Panc1 (cell line): ENCODE results near the gene IGSF3.

ENCODE experiments used
- CTCF ChIP-seq: fragments of 450-650 bp; IDR thresholded peaks from 2 replicates; pipeline ENCODE4 v1.5.1; 2017; ENCODE audit warnings: mild to moderate bottlenecking
- POLR2AphosphoS5 ChIP-seq: IDR thresholded peaks from 2 replicates; pipeline ENCODE4 v1.6.1; 2012; ENCODE audit warnings: mild to moderate bottlenecking, low read depth, low read length, moderate library complexity

DNA sequence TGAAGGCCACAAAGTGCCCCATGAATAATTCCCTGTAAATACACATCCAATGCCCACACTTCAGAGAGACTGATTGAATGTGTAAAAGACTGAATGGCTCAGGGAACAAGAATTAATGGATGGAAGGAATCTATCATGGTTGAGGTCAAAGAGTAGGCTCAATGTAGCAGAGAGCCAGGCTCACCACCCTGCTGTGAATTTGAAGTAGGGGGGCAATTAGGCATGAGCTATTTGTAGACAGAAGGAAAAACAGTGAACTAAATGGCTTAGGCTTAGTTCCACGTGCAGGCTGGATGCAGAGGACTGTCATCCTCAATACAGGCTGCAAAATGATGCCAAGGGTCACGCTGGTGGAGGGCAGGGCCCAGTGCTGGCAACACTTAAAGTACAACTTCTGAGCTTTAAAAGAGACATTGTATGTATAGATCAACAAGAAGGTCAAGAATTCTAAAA lies 22.9 kb upstream of the IGSF3 start:
- no peak for TF ChIP-seq CTCF
- no peak for TF ChIP-seq POLR2AphosphoS5
